K562 (cell line): Measurements from ENCODE around the gene NSMCE1. TPM values are rescaled to one million over a fixed set of nuclear protein-coding genes. Genes with fewer than 3 reads are reported as not detected.

Experiments
- ATAC-seq: fragments of 200-7000 bp; cut with Tn5 transposase; 3 replicates; pipeline ENCODE4 v1.9.1; 2020; ENCODE audit warnings: moderate library complexity
- BruUV-seq: library from RNA; stranded (reverse); fragments of 400-500 nt; replicated peaks from 2 replicates; lab custom pipeline; 2021; lab: Mats Ljungman, UMichigan
- CTCF ChIA-PET: fragments of 300-600 bp; formaldehyde crosslinking; extraction: SDS; loops from one replicate; lab custom pipeline; 2021; ENCODE audit warnings: low intra/inter-chr PET ratio; lab: Yijun Ruan, JAX
- POLR2A ChIA-PET: fragments of 300-600, 350-650 bp; sonication (Branson Sonifier 250); formaldehyde crosslinking; extraction: SDS; loops from one replicate; lab custom pipeline; 2021; ENCODE audit warnings: antibody characterized with exemption, inconsistent platforms; lab: Yijun Ruan, JAX
- DNase-seq, 4 experiments: peaks; one replicate each; pipeline versions ENCODE4 v3.0.0 to v3.0.0-alpha.2; 2011 to 2018; ENCODE audit warnings: low spot score in 3 of 4, mixed read lengths in 3 of 4; ENCODE audit errors: extremely low read depth in 1 of 4
- FAIRE-seq: peaks from 2 replicates; lab custom pipeline; 2011; peaks lifted over from hg19 to GRCh38; lab: Jason Lieb, UNC
- H2AFZ ChIP-seq: 2 replicates; pipeline ENCODE4 v1.6.0; 2011; ENCODE audit warnings: low read depth, low read length, control low read depth, inconsistent platforms
- H3K27ac ChIP-seq: fragments of 200-600 bp; 3 replicates; pipeline ENCODE4 v1.8.0; 2011; ENCODE audit warnings: low read depth, mild to moderate bottlenecking, control low read depth, inconsistent platforms, low read length, moderate library complexity, mixed read lengths; ENCODE audit errors: extremely low read depth
- H3K27me3 ChIP-seq, 2 experiments: fragments of 300-600 bp in 1 of 2; 2 replicates in 1 of 2; 3 replicates in 1 of 2; pipeline versions ENCODE4 v1.6.0 to v1.8.0; 2011; ENCODE audit warnings: inconsistent platforms in 2 of 2, low read length in 2 of 2, mild to moderate bottlenecking in 1 of 2, mixed read lengths in 1 of 2, moderate library complexity in 1 of 2; ENCODE audit not compliant: control insufficient read depth in 2 of 2, insufficient read depth in 2 of 2
- H3K36me3 ChIP-seq: fragments of 300-600 bp; 3 replicates; pipeline ENCODE4 v1.8.0; 2011; ENCODE audit warnings: mild to moderate bottlenecking, low read length, inconsistent platforms; ENCODE audit not compliant: control insufficient read depth, insufficient read depth
- H3K4me1 ChIP-seq, 2 experiments: fragments of 200-600 bp in 1 of 2; replicated peaks in 1 of 2; 2 replicates in 1 of 2; 3 replicates in 1 of 2; pipeline versions ENCODE4 v1.5.1 to v1.8.0; 2011; ENCODE audit warnings: inconsistent platforms in 2 of 2, low read length in 2 of 2, mild to moderate bottlenecking in 1 of 2, mixed read lengths in 1 of 2, moderate library complexity in 1 of 2; ENCODE audit not compliant: control insufficient read depth in 2 of 2, insufficient read depth in 2 of 2
- H3K4me2 ChIP-seq: 2 replicates; pipeline ENCODE4 v1.6.1; 2011; ENCODE audit warnings: low read length, control low read depth, inconsistent platforms, mixed read lengths; ENCODE audit not compliant: insufficient read depth
- H3K4me3 ChIP-seq: fragments of 200-600 bp; sonication (generic), shearing (Covaris generic); 2 replicates; pipeline ENCODE4 v1.5.1; 2016; ENCODE audit warnings: control low read depth, inconsistent platforms
- H3K79me2 ChIP-seq: fragments of 200-600 bp; 3 replicates; pipeline ENCODE4 v1.8.0; 2011; ENCODE audit warnings: low read length, inconsistent platforms; ENCODE audit not compliant: control insufficient read depth, insufficient read depth
- H3K9ac ChIP-seq, 2 experiments: 2 replicates each; pipeline versions ENCODE4 v1.6.0 to v1.6.1; 2011; ENCODE audit warnings: low read depth in 2 of 2, low read length in 2 of 2, control low read depth in 1 of 2, inconsistent platforms in 1 of 2, mild to moderate bottlenecking in 1 of 2, mixed read lengths in 1 of 2; ENCODE audit not compliant: insufficient read depth in 1 of 2
- H3K9me1 ChIP-seq: one replicate; pipeline ENCODE4 v1.6.0; 2011; ENCODE audit warnings: inconsistent platforms, mild to moderate bottlenecking, low read length, moderate library complexity; ENCODE audit not compliant: control insufficient read depth, insufficient read depth
- H3K9me3 ChIP-seq: replicated peaks from 2 replicates; pipeline ENCODE4 v1.5.1; 2011; ENCODE audit warnings: low read depth, low read length, inconsistent platforms; ENCODE audit not compliant: control insufficient read depth, insufficient read depth
- H4K20me1 ChIP-seq: replicated peaks from 2 replicates; pipeline ENCODE4 v1.6.1; 2011; ENCODE audit warnings: low read length, inconsistent platforms, mixed read lengths; ENCODE audit not compliant: control insufficient read depth, insufficient read depth
- CBX5 ChIP-seq: IDR thresholded peaks from 2 replicates; pipeline ENCODE4 v1.6.1; 2014; ENCODE audit warnings: low read depth, borderline replicate concordance
- ETS2 ChIP-seq: IDR thresholded peaks from 2 replicates; pipeline ENCODE4 v1.6.1; 2016; ENCODE audit warnings: borderline replicate concordance, missing genetic modification characterization, mild to moderate bottlenecking, moderate library complexity, missing compliant biosample characterization; ENCODE audit not compliant: poor library complexity, severe bottlenecking
- HNRNPH1 ChIP-seq: fragments of 200-400 bp; formaldehyde crosslinking; optimal IDR thresholded peaks from 2 replicates; pipeline ENCODE3; 2017; ENCODE audit warnings: low read depth, mild to moderate bottlenecking, low read length, moderate library complexity
- MAZ ChIP-seq, 2 experiments: fragments of 450-650 bp in 1 of 2; sonication (generic) in 1 of 2; formaldehyde crosslinking; IDR thresholded peaks in 1 of 2; conservative IDR thresholded peaks in 1 of 2; 2 replicates each; pipeline versions ENCODE4 v1.4.0 to v1.5.0; 2020; ENCODE audit warnings: mild to moderate bottlenecking in 1 of 2, missing genetic modification reagents in 1 of 2
- MYBL2 ChIP-seq, 2 experiments: fragments of 450-650 bp in 1 of 2; sonication (generic) in 1 of 2; formaldehyde crosslinking in 1 of 2; IDR thresholded peaks; 2 replicates each; pipeline versions ENCODE4 v1.6.1 to v1.8.1; 2017 to 2022; ENCODE audit warnings: borderline replicate concordance in 1 of 2, inconsistent platforms in 1 of 2, low read depth in 1 of 2, mild to moderate bottlenecking in 1 of 2, missing genetic modification reagents in 1 of 2, moderate library complexity in 1 of 2
- RREB1 ChIP-seq: fragments of 250-450 bp; sonication (Bioruptor Pico); IDR thresholded peaks from 2 replicates; pipeline ENCODE4 v1.4.0; 2020
- TAF7 ChIP-seq: fragments of 450-650 bp; IDR thresholded peaks from 2 replicates; pipeline ENCODE4 v1.6.1; 2016; ENCODE audit warnings: missing genetic modification characterization, missing compliant biosample characterization
- TAF9B ChIP-seq: fragments of 450-650 bp; IDR thresholded peaks from 2 replicates; pipeline ENCODE4 v1.6.1; 2018; ENCODE audit warnings: mild to moderate bottlenecking; ENCODE audit not compliant: partially characterized antibody
- TGIF2 ChIP-seq: sonication (generic); formaldehyde crosslinking; IDR thresholded peaks from 2 replicates; pipeline ENCODE4 v1.8.1; 2022; ENCODE audit warnings: mild to moderate bottlenecking, missing genetic modification reagents, moderate library complexity
- ZNF655 ChIP-seq: fragments of 250-450 bp; sonication (Bioruptor Pico); IDR thresholded peaks from 2 replicates; pipeline ENCODE4 v1.5.0; 2021
- ZNF830 ChIP-seq: fragments of 250-450 bp; sonication (Bioruptor Pico); IDR thresholded peaks from 2 replicates; pipeline ENCODE4 v1.5.0; 2021; ENCODE audit warnings: mild to moderate bottlenecking
- WGBS: fragments of 100-300 bp; shearing (Covaris generic); methylation state at CpG from one replicate; pipeline ENCODE4 v1.1.6; 2016; ENCODE audit warnings: low coverage, mixed read lengths; ENCODE audit not compliant: insufficient coverage; ENCODE audit errors: missing lambda C conversion rate; 5-methylcytosine and 5-hydroxymethylcytosine counted together
- in situ Hi-C: fragments of 300-500 bp; cut with MboI; formaldehyde crosslinking; loops from 4 replicates; pipeline ENCODE4 v1.15.0; 2018; ENCODE audit warnings: inconsistent platforms, mixed read lengths
- intact Hi-C: fragments of 100-400 bp; cut with micrococcal nuclease; formaldehyde crosslinking; loops from 2 replicates; pipeline ENCODE4 v1.14.2; 2022
- polyA plus RNA-seq, 8 experiments: library from polyadenylated mRNA; depleted of rRNA in 4 of 8; stranded (reverse) in 5 of 8; unstranded in 3 of 8; fragments of >200 nt; fragmentation: Nextera tagmentation in 2 of 8; fragmentation: Illumina TruSeq in 1 of 8; extraction: Ambion mirVana in 2 of 8; extraction: Trizol in 1 of 8; gene quantifications; 2 replicates each; pipeline versions ENCODE4 v1.2.1 to v1.2.3, GENCODE V29; 2011 to 2014; ENCODE audit warnings: inconsistent platforms in 1 of 8, missing spikeins in 1 of 8
- total RNA-seq, 7 experiments: library from RNA; depleted of rRNA in 6 of 7; stranded (reverse); fragments of >200 nt in 6 of 7; fragmentation: Illumina TruSeq in 2 of 7; extraction: Trizol in 2 of 7; gene quantifications; 2 replicates each; pipeline versions ENCODE4 v1.2.1 to v1.2.3, GENCODE V29; 2011 to 2021; ENCODE audit warnings: low replicate concordance in 1 of 7

The NSMCE1 gene
- total and polyA plus RNA-seq, 9 of the 15 experiments (the other 6 are each of a cell fraction or from before 2014, with no cell fraction given) = 52.1 to 163 (median 61.5) TPM

DNA sequence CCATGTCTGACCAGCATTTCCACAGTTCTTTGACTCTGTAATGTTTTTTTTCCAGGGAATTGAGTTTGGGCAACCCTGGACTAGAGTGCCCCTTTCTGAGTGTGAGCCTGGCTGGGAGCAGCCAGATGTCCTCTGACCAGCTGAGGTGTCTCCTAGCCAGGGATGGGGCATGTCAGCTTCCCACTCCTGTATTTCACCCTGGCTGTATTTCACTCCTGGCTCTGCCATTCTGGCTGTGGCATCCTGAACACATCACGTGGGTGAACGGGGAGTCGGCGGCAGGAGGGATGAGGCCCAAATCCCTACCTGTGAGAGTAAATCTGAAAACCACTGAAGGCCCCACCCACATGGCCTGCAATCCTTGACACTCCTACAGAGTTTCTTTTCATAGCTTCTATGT is 34.0 kb downstream of the NSMCE1 start (continued):
- TF ChIP-seq HNRNPH1 (no peak), TAF9B (no peak), CBX5 (no peak), ZNF655 (CRISPR knock-in tag) (no peak), ETS2 (tag) (no peak), TAF7 (tag) (no peak), MAZ (CRISPR knock-in tag; conservative IDR thresholded peaks at IDR 0.05 in 1 of 2, IDR thresholded peaks at IDR 0.05 in 1 of 2) (no peak), ZNF830 (CRISPR knock-in tag) (no peak)

- Histone ChIP-seq H3K4me3 (no peak overlapping the region), H3K4me2 (no peak overlapping the region), H3K4me1 (peaks cover 32 to 51% of the 10 kb centered on the region in 2 experiments), H3K27me3 (no peaks in the 10 kb centered on the region), H3K79me2 (no peaks in the 10 kb centered on the region), H3K9me3 (no peaks in the 10 kb centered on the region), H2AFZ (no peak overlapping the region), H3K9me1 (no peaks in the 10 kb centered on the region), H4K20me1 (no peaks in the 10 kb centered on the region), H3K36me3 (peaks cover 29% of the 10 kb centered on the region; the same call in 2 of the 3 replicates), H3K27ac (no peak overlapping the region), H3K9ac (no peak overlapping the region)
- FAIRE-seq = no peak
- 85% methylated on average over 8 of the region's 8 CpGs for WGBS
- intact Hi-C loops = loop anchor here (2.0 kb wide), 2 partner anchors 35 to 223 kb away; partner anchors contain the start of gene NSMCE1
- DNase-seq = no peak
- ChIA-PET CTCF (interaction anchor here (0.7 to 2.0 kb wide), 2 partner anchors 122 to 134 kb away, joined by 3 to 19 read pairs; no protein-coding TSS in a partner anchor), POLR2A (interaction anchor here (1.2 to 2.3 kb wide), 2 partner anchors 9 to 31 kb away, joined by 3 to 6 read pairs; partner anchors contain the start of gene KDM8)
- in situ Hi-C loops = loop anchor here (5.0 kb wide), 1 partner anchor 138 kb away; no protein-coding TSS in a partner anchor
- no TSS peak for BruUV-seq
- ATAC-seq = no peak
- TF ChIP-seq RREB1 (CRISPR knock-in tag) (no peak), MYBL2 (IDR thresholded peaks at IDR 0.05; ENCODE audit: low read depth) (no peak), MYBL2 (CRISPR knock-in tag; IDR thresholded peaks at IDR 0.05; ENCODE audit: borderline replicate concordance) (no peak), TGIF2 (CRISPR knock-in tag) (no peak)
These were observed 34.4 kb downstream of the NSMCE1 start for GRCh38 chr16:27234171-27234570.
